Mucosa of rectum (tissue), 2 donors: ENCODE data around the gene MYBL2.
"Not testable (repeated sequence)": the region's sequence is repeated elsewhere in the genome, so short reads cannot be mapped to it uniquely, and the experiment has no call there.

ENCODE experiments used
- H3K27ac ChIP-seq, 2 donors: one replicate each; pipeline ENCODE4 v1.7.0; 2013; ENCODE audit warnings: inconsistent platforms in 2 of 2, low read depth in 2 of 2, low read length in 2 of 2
- H3K27me3 ChIP-seq, 2 donors: one replicate each; pipeline ENCODE4 v1.7.0; 2013; ENCODE audit warnings: low read length in 2 of 2; ENCODE audit not compliant: control insufficient read depth in 2 of 2, insufficient read depth in 2 of 2
- H3K36me3 ChIP-seq, 2 donors: one replicate each; pipeline ENCODE4 v1.7.0; 2013; ENCODE audit warnings: low read length in 2 of 2; ENCODE audit not compliant: control insufficient read depth in 2 of 2, insufficient read depth in 2 of 2
- H3K4me1 ChIP-seq, 2 donors: one replicate each; pipeline ENCODE4 v1.7.0; 2013; ENCODE audit warnings: low read length in 2 of 2, mild to moderate bottlenecking in 1 of 2; ENCODE audit not compliant: control insufficient read depth in 2 of 2, insufficient read depth in 2 of 2
- H3K4me3 ChIP-seq, 2 donors: one replicate each; pipeline ENCODE4 v1.7.0; 2013; ENCODE audit warnings: low read length in 2 of 2
- H3K9ac ChIP-seq, 2 donors: one replicate each; pipeline ENCODE4 v1.7.0; 2013; ENCODE audit warnings: low read length in 2 of 2, low read depth in 1 of 2, mild to moderate bottlenecking in 1 of 2
- H3K9me3 ChIP-seq, 2 donors: one replicate each; pipeline ENCODE4 v1.7.0; 2013; ENCODE audit warnings: low read length in 2 of 2; ENCODE audit not compliant: control insufficient read depth in 2 of 2
- donor health status: healthy.
- donor health status: Normal muscosa, but diverticular disease.

The MYBL2 gene

GRCh38 chr20:43666376-43667328 is at the start of gene MYBL2:
Gene MYBL2 (plus strand): TSS chr20:43667114. CDS start chr20:43667284, 170 bp downstream.
- Histone ChIP-seq H3K27me3 (no peaks in the 10 kb centered on the region), H3K9me3 (no peaks in the 10 kb centered on the region), H3K27ac (no peak within 1 kb of the TSS), H3K36me3 (no peaks in the 10 kb centered on the region), H3K9ac (peak within 1 kb of the TSS in 1 of 2 donors; percentile 59), H3K4me1 (peaks cover 9 to 10% of the 10 kb centered on the region in 2 donors), H3K4me3 (peak within 1 kb of the TSS; percentile 65 to 67)

DNA sequence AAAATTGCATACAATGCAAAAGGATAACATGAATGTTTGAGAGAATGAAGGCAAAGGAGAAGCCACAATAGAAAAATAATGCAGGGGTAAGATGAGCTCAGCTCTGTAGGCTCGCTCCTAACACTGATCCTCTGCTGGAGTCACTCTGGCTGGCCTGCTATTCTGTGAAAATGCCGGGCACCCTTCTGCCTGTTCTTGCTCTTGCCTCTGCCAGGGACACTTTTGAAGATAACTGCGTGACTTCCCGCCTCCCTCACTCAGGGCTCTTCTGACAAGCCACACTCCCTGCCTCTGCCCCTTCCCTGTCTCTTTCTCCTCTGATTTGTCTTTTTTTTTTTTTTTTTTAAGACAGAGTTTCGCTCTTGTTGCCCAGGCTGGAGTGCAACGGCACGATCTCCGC is 35.3 kb upstream of the MYBL2 start:
- Histone ChIP-seq H3K9me3 (no peaks in the 10 kb centered on the region), H3K36me3 (peaks cover 9 to 15% of the 10 kb centered on the region in 2 donors), H3K4me3 (no peak overlapping the region), H3K27me3 (no peaks in the 10 kb centered on the region), H3K27ac (no peak overlapping the region), H3K9ac (no peak overlapping the region), H3K4me1 (no peaks in the 10 kb centered on the region)

DNA sequence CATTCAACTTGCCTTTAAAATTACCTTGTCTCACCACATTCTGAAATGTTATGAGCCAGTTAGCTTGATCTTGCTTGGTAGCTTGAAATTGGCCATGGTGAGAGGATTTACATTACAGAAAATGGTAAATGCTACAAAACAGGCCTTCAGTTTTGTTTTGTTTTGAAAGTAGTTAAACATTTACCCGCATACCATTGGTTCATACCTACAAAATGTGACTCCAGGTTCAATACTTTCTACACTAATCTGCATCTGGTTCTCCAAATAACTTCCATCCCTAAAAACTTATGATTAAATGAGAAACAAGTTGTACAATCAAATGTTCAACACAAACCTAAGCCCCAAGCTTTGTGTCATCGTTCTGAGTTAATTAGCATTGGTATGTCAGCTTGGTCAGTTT is 30.5 kb upstream of the MYBL2 start:
- no peak overlapping the region for H3K9ac ChIP-seq
- no peaks in the 10 kb centered on the region for H3K4me1 ChIP-seq
- no peaks in the 10 kb centered on the region for H3K9me3 ChIP-seq
- H3K27me3 ChIP-seq, result no peaks in the 10 kb centered on the region
- H3K36me3 ChIP-seq, result peaks cover 13 to 25% of the 10 kb centered on the region in 2 donors
- no peak overlapping the region for H3K4me3 ChIP-seq
- no peak overlapping the region for H3K27ac ChIP-seq

- Histone ChIP-seq H3K4me1 (no peaks in the 10 kb centered on the region), H3K4me3 (no peak overlapping the region), H3K27ac (no peak overlapping the region), H3K27me3 (no peaks in the 10 kb centered on the region), H3K9me3 (no peaks in the 10 kb centered on the region), H3K9ac (no peak overlapping the region), H3K36me3 (peaks cover 8 to 26% of the 10 kb centered on the region in 2 donors)
Measured at GRCh38 chr20:43642548-43642947, 24.4 kb upstream of the MYBL2 start.

DNA sequence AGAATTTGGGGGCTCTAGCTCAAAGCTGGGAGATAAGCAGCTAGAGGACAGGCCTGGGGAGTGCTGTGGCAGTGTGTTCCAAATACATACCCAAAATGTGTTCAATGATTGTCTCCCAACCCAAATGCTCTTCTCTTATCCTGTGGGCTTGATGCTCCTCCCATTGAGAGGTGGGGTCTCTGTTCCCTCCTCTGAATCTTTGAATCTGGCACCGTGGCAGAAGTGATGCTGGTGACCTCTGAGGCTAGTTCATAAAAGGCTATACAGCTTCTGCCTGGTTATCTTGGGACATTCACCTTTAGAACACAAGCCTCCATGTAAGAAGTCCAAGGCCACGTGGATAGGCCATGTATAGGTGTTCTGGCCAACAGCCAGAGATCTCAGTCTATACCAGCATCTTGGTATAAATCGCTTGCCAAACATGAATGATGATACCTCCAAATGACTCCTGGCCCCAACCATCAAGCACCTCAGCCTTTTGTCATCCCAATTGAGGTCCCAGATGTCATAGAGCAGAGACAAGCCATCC is 15.9 kb upstream of the MYBL2 start:
- Histone ChIP-seq H3K27ac (no peak overlapping the region), H3K4me1 (peaks cover 0 to 3% of the 10 kb centered on the region in 2 donors), H3K4me3 (no peak overlapping the region), H3K9ac (no peak overlapping the region), H3K9me3 (no peaks in the 10 kb centered on the region), H3K27me3 (no peaks in the 10 kb centered on the region), H3K36me3 (peaks cover 4 to 6% of the 10 kb centered on the region in 2 donors)

GRCh38 chr20:43651650-43652184 is 15.2 kb upstream of the MYBL2 start:
- not testable (repeated sequence) for H3K4me3 ChIP-seq, H3K4me1 ChIP-seq, H3K27me3 ChIP-seq, H3K9ac ChIP-seq, H3K27ac ChIP-seq, H3K9me3 ChIP-seq, H3K36me3 ChIP-seq

GRCh38 chr20:43653966-43654365 is 12.9 kb upstream of the MYBL2 start:
- Histone ChIP-seq H3K36me3 (no peaks in the 10 kb centered on the region), H3K27ac (peak overlapping the region; percentile 63 to 77), H3K9me3 (no peaks in the 10 kb centered on the region), H3K4me3 (no peak overlapping the region), H3K27me3 (no peaks in the 10 kb centered on the region), H3K4me1 (peaks cover 7 to 8% of the 10 kb centered on the region in 2 donors), H3K9ac (peak overlapping the region in 1 of 2 donors; percentile 30)

GRCh38 chr20:43655176-43655575 is 11.7 kb upstream of the MYBL2 start:
- not testable (repeated sequence) for H3K9me3 ChIP-seq, H3K27ac ChIP-seq, H3K27me3 ChIP-seq, H3K9ac ChIP-seq, H3K4me3 ChIP-seq, H3K36me3 ChIP-seq, H3K4me1 ChIP-seq

DNA sequence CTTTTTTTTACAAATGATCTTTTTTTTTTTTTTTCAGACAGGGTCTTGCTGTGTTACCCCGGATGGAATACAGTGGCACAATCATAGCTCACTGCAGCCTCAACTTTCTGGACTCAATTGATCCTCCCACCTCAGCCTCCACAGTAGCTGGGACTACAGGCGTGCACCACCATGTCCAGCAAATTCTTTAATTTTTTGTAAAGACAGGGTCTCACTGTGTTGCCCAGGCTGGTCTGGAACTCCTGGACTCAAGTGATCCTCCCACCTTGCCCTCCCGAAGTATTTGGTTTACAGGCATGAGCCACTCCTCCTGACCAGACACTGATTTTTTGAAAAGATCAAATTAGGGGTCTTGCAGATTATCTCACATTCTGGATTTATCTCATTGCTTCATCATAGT is 11.0 kb upstream of the MYBL2 start:
- H3K27ac ChIP-seq, result no peak overlapping the region
- H3K9ac ChIP-seq, result no peak overlapping the region
- H3K36me3 ChIP-seq, result no peaks in the 10 kb centered on the region
- H3K9me3 ChIP-seq, result no peaks in the 10 kb centered on the region
- H3K27me3 ChIP-seq, result no peaks in the 10 kb centered on the region
- H3K4me3 ChIP-seq, result no peak overlapping the region
- H3K4me1 ChIP-seq, result peaks cover 7 to 8% of the 10 kb centered on the region in 2 donors

DNA sequence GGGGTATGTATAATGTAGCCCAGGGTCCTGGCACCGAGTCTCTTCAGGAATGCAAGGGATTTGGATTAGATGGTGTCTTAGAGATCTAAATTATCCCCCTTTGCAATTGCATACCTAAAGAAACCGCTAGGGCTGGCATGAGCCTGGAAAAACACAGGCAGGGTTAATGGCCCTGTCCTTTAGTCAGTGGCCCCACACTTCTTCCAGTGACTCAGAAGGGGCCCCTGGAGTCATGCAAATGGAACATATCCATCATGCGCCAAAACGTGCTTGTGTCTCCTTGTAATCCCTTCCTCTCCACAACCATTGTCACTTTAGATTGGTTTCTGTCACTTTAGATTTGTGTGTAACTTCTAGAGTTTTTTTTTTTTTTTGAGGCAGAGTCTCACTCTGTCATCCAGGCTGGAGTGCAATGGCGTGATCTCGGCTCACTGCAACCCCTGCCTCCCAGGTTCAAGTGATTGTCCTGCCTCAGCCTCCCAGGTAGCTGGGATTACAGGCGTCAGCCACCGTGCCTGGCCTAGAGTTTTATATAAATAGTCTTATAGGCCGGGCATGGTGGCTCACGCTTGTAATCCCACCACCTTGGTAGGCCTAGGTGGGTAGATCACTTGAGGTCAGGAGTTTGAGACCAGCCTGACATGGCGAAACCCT is 8.7 kb upstream of the MYBL2 start:
- H3K4me1 ChIP-seq, result peaks cover 8 to 9% of the 10 kb centered on the region in 2 donors
- H3K4me3 ChIP-seq, result peak overlapping the region; percentile 79 to 90
- no peaks in the 10 kb centered on the region for H3K27me3 ChIP-seq
- H3K9me3 ChIP-seq, result no peaks in the 10 kb centered on the region
- H3K36me3 ChIP-seq, result no peaks in the 10 kb centered on the region
- peak overlapping the region; percentile 86 to 87 for H3K27ac ChIP-seq
- peak overlapping the region; percentile 76 to 92 for H3K9ac ChIP-seq
